ENCODE results near the gene GSTM1. TPM values are rescaled to one million over a fixed set of nuclear protein-coding genes. Genes with fewer than 3 reads are reported as not detected.
"Not testable (repeated sequence)": the region's sequence is repeated elsewhere in the genome, so short reads cannot be mapped to it uniquely, and the experiment has no call there.

GSTM1 gene
- total RNA-seq, 1 donor from 2014 or later: 67.8 TPM

DNA sequence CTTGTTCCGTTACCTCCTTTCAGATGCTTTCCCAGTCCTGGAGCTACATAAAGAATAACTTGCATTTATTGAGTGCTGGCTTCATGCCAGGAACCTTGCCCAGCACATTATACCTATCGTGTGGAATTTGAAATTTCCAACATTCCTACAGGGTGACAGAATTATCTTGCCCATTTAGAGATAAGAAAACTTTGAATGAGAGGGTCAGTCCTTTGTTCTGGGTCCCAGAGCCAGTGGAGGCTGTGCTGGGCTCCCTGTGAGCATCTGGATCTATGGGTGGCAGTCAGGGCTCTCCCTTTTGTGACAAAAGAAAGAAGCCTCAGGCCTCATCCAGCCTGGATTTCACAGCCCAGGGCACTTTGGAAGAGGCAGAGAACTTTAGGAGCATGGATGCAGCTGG is 28.5 kb upstream of the GSTM1 start:
- intact Hi-C loops (cut with micrococcal nuclease): loop anchor here (5.0 kb wide), 1 partner anchor 373 kb away; the partner anchor contains the start of gene STRIP1

DNA sequence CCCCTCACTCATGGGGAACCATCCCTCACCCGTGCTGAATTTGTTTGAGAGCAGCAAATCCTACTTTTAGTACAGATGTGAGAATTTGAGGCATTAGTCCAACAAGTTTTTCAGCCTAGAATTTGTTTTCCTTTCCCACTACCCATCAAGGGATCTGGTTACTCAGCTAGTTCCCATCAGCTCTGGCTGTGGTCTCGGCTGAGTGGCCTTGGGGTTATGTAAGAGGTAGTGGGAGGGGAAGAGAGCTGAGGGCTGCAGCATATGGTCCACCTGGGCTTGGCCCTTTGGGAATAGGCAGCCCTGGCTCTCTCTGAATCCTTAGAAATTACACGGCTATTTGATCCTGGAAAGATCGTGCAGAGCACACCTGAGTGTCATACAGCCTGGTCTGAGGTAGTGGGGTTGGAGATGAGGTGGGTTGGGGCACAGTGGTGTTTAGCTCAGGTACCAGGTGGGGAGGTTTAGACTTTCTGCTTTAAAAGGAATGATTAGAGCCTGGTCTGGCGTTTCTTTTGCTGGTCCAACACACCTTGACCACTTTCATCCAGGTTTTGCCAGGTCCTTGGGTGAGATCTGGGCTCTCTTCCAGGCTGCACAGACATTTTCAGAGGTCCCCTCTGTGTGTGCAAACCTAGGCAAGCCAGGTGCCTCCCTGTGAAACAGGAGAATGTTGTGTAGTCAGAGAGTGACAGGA is 27.5 kb upstream of the GSTM1 start:
- intact Hi-C loops (cut with micrococcal nuclease): loop anchor here (5.0 kb wide), 1 partner anchor 372 kb away; the partner anchor contains the start of gene STRIP1

DNA sequence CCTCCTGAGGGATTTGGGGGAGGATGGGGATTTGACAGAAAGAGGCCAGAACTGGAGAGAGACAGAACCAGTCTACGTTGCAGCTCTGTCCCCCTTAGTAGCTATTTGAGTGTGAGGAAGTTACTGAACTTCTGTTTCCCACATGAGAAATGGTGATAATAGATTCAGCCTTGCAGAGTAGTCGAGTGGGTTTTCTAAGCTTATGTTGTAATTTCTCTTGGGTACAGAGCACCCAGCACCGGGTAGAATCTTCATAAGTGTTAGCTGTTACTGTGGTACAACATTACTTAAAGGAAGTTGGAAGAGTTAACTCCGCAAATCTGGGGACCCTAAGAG is 27.0 kb upstream of the GSTM1 start:
- intact Hi-C loops (cut with micrococcal nuclease): not testable (repeated sequence)

DNA sequence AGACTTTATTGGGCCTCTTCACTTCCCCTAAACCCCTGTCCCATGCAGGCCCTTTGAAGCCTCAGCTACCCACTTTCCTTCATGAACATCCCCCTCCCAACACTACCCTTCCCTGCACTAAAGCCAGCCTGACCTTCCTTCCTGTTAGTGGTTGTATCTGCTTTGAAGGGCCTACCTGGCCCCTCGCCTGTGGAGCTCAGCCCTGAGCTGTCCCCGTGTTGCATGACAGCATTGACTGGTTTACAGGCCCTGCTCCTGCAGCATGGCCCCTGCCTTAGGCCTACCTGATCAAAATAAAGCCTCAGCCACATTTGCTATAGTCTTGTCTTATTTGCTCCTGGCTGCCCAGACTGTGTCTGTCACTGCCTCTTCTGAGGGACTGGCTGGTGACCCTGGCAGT is 26.2 kb upstream of the GSTM1 start:
- intact Hi-C loops (cut with micrococcal nuclease): no loop called here

DNA sequence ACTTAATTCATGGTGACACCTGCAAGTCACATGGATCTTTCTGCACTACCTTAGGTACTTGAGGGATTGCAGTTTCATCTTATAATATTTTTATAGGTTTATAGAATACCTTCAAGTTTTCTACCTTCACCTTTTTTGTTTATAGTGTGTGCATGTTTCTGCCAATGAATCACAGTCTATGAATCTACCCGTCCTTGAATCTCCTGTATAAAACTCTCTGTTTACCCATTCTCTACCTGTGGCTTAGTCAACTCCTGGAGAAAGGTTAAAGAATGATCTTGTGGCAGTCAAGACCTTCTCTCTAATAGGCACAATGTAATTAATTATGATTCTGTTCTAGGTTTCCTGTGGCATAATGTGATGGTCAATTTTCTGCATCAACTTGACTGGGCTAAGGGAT is 22.9 kb upstream of the GSTM1 start:
- intact Hi-C loops (cut with micrococcal nuclease): no loop called here

DNA sequence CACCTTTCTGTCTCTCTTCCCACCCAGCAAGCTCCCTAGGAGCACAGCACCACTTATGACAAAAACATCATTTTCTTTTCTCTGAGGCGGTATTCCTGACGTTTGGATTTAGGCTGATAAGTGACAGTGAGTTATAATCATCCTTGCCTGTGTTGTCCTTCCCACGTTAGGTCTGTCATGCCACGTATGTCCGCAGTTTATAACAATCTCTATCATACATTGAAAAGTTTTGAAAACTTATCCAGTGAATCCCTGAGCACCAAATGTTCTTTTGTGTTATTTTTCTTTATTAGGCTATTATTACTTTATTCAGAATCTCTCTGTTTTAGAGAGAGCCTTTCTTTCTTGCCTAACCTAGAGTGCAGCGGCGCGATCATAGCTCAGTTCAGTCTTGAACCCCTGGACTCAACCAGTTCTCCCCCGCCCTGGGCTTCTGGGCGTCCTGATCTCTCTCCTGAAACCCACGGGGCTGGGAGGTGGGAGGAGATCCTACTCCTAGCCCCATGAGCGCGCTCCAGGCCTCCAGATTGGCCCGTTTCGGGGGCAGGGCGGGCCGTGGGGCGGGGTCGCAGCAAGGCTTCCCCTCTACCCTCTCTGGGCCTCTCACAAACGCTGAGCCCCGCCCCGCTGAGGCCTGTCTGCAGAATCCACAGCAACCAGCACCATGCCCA is 20.0 kb upstream of the GSTM1 start, which contains the start of gene GSTM2:
TSS of gene GSTM2 (plus strand) at position 606 of the 671 bp plus-strand sequence. CDS start at position 665, 59 bp downstream.
- intact Hi-C loops (cut with micrococcal nuclease): loop anchor here (1.0 to 2.0 kb wide), 5 partner anchors 11 to 73 kb away; partner anchors contain the start of genes GSTM1 and GSTM4

DNA sequence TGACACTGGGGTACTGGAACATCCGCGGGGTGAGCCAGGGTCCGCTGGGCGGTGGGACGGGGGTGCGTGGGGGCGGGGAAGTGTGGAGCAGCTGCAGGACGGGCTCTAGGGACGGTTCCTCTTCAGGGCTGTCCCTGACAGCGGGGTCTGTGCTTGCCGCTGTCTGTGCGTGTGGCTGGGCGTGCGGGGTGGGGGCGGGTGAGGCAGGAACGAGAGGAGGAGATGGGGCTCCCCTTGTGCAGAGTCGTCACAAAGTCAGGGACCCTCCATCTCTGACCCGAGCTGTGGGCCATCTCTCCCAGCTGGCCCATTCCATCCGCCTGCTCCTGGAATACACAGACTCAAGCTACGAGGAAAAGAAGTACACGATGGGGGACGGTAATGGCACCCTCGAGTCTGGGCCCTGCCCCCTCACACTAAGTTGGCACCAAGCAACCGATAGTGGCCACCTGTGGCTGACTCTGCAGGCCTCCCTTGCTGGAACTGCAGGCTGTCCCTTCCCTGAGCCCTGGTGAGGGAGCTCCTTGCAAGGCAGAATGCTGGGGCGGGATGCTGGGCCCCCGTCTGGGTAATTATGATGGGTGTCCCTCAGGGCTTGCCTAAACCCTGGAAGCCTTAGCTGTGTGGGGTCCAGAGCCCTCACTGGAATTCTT is 19.4 kb upstream of the GSTM1 start:
- intact Hi-C loops (cut with micrococcal nuclease): loop anchor here (1.0 kb wide), 3 partner anchors 28 to 72 kb away; no protein-coding TSS in a partner anchor

DNA sequence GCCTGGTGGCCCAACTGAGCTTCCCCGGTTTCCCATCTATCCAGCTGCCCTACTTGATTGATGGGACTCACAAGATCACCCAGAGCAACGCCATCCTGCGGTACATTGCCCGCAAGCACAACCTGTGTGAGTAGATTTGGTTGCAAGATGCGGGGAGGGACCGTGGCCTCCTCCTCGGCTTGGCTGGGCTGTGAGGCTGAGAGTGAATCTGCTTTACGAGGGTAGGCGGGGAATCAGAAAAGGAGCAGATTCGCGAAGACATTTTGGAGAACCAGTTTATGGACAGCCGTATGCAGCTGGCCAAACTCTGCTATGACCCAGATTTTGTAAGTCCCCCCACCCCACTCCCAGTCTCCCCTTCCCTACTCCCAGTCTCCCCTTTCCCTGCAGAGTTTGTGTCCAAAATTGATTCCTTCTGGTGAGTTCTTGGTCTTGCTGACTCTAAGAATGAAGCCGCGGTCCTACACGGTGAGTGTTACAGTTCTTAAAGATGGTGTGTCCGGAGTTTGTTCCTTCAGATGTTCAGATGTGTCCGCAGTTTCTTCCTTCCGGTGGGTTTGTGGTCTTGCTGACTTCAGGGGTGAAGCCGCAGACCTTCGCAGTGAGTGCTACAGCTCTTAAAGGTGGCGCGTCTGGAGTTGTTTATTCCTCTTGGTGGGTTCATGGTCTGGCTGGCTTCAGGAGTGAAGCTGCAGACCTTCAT is 18.2 kb upstream of the GSTM1 start:
- intact Hi-C loops (cut with micrococcal nuclease): no loop called here

DNA sequence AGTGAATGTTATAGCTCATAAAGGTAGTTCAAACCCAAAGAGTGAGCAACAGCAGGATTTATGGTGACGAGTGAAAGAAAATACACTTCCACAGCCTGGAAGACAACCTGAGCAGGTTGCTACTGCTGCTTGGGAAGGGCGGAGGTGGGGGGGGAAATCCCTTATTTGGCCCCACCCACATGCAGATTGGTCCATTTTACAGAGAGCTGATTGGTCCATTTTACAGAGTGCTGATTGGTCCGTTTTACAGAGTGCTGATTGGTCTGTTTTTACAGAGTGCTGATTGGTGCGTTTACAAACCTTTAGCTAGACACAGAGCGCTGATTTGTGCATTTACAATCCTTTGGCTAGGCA is 17.7 kb upstream of the GSTM1 start:
- intact Hi-C loops (cut with micrococcal nuclease): not testable (repeated sequence)

DNA sequence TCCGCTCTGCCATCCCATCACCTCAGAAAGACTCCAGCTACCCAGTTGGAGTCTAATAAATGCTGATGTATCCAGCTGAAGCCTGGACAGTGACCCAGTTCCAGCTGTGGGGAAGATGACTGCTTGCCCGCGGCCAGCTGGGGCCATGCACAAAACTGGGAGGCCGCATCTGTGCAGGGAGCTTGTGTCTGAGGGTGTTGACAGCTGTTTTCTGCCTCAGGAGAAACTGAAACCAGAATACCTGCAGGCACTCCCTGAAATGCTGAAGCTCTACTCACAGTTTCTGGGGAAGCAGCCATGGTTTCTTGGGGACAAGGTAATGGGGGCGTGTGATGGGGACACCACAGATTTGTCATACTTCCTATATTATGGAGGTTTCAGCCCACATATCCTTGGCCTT is 16.6 kb upstream of the GSTM1 start:
- intact Hi-C loops (cut with micrococcal nuclease): no loop called here

DNA sequence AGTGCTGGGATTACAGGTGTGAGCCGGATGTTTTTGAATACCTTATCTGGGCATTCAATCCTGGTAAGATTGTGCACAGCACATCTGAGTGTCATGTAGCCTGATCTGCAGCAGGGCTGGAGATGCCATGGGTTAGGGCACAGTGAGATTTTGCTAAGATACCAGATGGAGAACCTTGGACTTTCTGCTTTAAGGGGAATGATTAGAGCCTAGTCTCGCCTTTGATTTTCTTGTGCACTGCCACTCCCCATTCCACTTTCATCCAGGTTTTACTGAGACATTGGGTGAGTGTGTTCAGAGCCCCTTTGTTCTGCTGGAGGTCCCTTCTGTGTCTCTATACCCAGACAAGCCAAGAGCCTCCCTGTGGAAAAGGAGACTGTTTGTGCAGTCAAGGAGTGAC is 13.8 kb upstream of the GSTM1 start:
- intact Hi-C loops (cut with micrococcal nuclease): not testable (repeated sequence)

DNA sequence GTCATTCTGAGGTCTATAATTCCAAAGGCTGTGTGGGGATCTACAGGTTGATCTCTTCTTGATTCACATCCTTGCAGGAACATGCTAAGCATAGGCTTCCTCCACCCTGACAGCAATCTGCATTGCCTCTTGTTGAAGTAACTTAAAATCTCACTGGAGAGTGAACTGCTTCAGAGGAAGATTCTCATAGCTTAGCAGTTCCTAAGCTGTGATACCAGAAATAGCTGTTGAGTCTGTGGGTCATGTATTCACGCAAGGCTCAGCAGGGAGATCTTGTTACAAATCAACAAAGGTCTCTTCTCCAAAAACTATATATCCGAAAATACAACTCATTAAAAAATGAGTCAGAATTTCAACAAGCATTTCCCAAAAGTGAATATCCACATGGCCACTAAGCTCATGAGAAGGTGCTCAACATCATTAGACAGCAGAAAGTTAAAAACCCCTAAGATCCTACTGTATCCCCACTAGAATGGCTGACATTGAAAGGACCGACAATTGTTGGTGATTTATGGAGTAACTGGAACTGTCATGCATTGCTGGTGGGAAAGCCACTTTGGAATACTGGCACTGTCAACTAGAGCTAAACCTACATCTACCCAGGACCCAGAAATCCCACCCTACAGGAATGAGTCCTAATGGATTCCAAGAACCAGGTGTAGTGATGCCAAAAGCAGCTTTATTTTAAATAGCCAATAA is 10.8 kb upstream of the GSTM1 start:
- intact Hi-C loops (cut with micrococcal nuclease): not testable (repeated sequence)

DNA sequence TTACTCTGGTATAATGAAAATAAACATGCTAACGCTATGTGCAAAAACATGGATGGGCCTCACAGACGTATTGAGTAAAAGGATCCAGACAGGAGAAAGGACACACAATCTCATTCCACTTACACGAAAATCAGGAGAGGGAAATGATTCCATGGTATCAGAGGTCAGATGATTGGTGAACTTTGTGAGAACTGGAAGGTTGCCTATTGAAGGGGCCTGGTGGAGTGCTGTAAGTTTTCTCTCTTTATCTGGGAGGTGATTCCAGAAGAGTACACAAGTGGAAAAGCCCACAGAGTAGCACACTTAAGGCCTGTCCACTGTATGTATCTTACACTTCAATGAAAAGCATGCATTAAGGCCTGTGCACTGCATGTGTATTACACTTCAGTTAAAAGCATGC is 10.2 kb upstream of the GSTM1 start:
- intact Hi-C loops (cut with micrococcal nuclease): no loop called here

DNA sequence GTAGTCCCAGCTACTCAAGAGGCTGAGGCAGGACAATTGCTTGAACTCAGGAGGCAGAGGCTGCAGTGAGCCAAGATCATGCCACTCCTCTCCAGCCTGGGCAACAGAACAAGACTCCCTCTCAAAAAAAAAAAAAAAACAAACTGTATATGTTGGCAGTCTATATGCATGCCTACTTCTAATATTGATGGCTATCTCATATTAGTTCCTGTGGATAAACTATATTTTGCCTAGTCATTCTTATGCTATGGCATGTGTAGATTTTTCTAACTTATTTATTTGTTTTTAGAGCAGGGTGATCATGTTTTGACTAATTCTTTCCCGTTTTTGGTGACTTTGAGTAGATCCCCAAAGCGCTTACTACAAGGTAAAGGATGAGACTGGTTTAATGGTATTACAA is 9.0 kb upstream of the GSTM1 start:
- intact Hi-C loops (cut with micrococcal nuclease): not testable (repeated sequence)

DNA sequence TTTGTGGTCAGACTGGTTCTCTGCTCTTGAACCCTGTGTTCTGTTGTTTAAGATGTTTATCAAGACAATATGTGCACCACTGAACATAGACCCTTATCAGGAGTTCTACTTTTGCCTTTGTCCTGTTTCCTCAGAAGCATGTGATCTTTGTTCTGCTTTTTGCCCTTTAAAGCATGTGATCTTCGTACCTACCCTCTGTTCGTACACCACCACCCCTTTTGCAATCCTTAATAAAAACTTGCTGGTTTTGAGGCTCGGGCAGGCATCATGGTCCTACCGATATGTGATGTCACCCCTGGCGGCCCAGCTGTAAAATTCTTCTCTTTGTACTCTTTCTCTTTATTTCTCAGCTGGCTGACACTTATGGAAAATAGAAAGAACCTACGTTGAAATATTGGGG is 2.8 kb upstream of the GSTM1 start:
- intact Hi-C loops (cut with micrococcal nuclease): loop anchor here (5.0 kb wide), 1 partner anchor 348 kb away; the partner anchor contains the start of gene STRIP1

DNA sequence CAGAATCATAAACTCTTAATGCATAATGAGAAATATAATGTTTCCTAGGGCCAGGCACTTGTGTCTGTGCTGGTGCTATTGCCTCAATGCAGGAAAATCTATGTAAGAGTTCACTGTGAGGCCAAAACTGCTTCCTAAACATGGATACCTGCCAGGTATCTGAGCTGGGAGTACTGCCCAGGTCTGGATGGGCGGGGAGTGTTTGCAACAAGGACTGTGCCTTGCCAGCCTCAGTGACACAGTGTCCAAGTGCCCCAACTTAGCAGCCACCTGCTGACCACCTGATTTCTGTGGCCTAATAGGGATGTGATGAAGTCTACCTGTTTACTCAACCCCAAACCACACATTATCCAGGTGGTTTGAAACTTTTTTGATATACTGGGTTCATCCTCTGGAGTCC is 2.2 kb upstream of the GSTM1 start:
- intact Hi-C loops (cut with micrococcal nuclease): loop anchor here (5.0 kb wide), 1 partner anchor 347 kb away; the partner anchor contains the start of gene STRIP1

DNA sequence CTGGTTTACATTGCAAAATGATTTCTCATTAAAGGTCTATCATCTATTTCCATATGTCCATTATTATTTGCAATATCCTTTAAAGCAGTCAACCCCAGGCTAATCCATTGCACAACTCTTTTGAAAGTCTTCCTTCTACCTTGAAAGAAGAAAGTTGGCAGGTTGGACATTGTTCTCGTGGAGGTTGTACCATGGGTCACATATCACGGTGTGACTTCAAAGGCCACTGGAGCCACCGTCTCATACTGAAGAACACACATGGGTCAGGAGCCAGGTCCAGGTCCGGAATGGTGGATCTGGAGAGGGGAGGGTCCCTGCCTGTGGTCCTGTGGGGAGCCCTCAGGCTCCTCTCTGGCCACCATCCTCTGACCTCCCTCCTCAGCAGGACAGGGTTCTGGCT is 1.7 kb upstream of the GSTM1 start:
- intact Hi-C loops (cut with micrococcal nuclease): loop anchor here (2.0 to 5.0 kb wide), 7 partner anchors 19 to 346 kb away; partner anchors contain the start of genes GSTM3 and STRIP1

DNA sequence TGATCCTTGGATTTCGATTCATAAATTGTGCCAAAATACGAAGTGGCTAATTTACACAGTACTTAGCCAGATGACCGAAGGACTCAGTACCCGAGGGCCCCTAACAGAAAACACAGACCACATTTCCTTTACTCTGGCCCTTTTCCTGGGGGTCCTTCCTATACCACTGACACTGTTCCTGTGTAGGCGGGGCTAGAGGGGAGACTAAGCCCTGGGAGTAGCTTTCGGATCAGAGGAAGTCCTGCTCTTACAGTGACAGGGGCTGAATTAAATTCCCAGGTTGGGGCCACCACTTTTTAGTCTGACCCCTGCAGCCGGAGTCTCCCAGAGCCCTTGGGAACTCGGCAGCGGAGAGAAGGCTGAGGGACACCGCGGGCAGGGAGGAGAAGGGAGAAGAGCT is 508 bp upstream of the GSTM1 start:
- intact Hi-C loops (cut with micrococcal nuclease): loop anchor here (2.0 to 5.0 kb wide), 7 partner anchors 20 to 345 kb away; partner anchors contain the start of genes GSTM3 and STRIP1

DNA sequence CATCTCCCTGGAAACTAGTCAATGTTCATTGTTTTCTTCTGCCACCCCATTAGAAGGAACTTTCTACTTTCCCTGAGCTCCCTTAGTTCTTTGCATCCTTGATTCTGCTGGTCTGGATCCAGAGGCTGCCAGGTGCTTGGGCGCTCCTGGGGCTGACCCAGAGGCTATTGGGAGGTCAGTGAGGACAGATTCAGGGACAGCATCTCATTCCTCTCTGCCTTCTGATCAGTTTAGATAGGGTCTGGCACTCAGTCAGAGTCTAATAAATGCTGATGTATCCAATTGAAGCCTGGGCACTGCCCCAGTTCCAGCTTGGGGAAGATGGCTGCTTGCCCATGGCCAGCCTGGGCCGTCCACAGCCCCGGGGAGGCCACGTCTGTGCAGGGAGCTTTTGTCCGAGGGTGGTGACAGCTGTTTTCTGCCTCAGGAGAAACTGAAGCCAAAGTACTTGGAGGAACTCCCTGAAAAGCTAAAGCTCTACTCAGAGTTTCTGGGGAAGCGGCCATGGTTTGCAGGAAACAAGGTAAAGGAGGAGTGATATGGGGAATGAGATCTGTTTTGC is 2.3 kb downstream of the GSTM1 start:
- intact Hi-C loops (cut with micrococcal nuclease): loop anchor here (5.0 kb wide), 1 partner anchor 342 kb away; the partner anchor contains the start of gene STRIP1

DNA sequence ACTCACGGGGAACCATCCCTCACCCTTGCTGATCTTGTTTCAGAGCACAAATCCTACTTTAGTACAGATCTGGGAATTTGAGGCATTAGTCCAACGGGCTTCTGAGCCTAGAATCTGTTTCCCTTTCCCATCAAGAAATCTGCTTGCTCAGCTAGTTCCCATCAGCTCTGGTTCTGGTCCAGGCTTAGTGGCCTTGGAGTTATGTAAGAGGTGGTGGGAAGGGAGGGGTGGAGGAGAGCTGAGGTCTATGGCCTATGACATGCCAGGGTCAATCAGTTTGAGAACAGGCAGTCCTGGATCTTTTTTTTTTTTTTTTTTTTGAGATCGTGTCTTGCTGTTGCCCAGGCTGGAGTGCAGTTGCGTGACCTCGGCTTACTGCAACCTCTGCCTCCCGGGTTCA is 4.1 kb downstream of the GSTM1 start:
- intact Hi-C loops (cut with micrococcal nuclease): no loop called here

Measured in T-helper 1 cell treated with Interleukin-12 subunit alpha and Interleukin-12 subunit beta and Interleukin-4 antibody, amounts not matched to agents 30 ng/mL and 1 ng/mL, for 36 hours (primary cell).